GM12864 (cell line): ENCODE results near the gene CASS4.
A peak's percentile ranks its signal among the peaks of the same experiment; 100 is the strongest.

Experiments used
- DNase-seq: peaks from one replicate; pipeline ENCODE4 v3.0.0-alpha.2; 2011; ENCODE audit warnings: low read depth
- H3K4me3 ChIP-seq: 2 replicates; pipeline ENCODE4 v1.5.1; 2011; ENCODE audit warnings: mild to moderate bottlenecking, low read depth, low read length, control low read depth
- CTCF ChIP-seq: IDR thresholded peaks from 2 replicates; pipeline ENCODE4 v1.5.1; 2011; ENCODE audit warnings: low read depth, mild to moderate bottlenecking, moderate library complexity, low read length, control low read depth, inconsistent platforms; ENCODE audit errors: missing control alignments

The CASS4 gene

GRCh38 chr20:56465997-56466396, 53.9 kb downstream of the CASS4 start:
- DNase-seq, result peak; percentile 30
- no peak overlapping the region for H3K4me3 ChIP-seq
- TF ChIP-seq CTCF, result no peak

- TF ChIP-seq CTCF, result no peak
- peak overlapping the region; percentile 71 for H3K4me3 ChIP-seq
- no peak for DNase-seq
Observed at GRCh38 chr20:56467968-56468315, 55.9 kb downstream of the CASS4 start.

GRCh38 chr20:56468316-56469076, 56.4 kb downstream of the CASS4 start, which contains the start of gene RTF2:
Gene RTF2 (plus strand): TSS chr20:56468627. CDS start chr20:56468698, 71 bp downstream.
- peak within 1 kb of the TSS; percentile 71 for H3K4me3 ChIP-seq
- no peak for TF ChIP-seq CTCF
- DNase-seq, result peak; percentile 86

GRCh38 chr20:56469077-56469449, 57.0 kb downstream of the CASS4 start:
- H3K4me3 ChIP-seq, result peak overlapping the region; percentile 71
- DNase-seq, result no peak
- TF ChIP-seq CTCF, result no peak

- H3K4me3 ChIP-seq, result no peak overlapping the region
- TF ChIP-seq CTCF, result no peak
- DNase-seq, result no peak
Observed at GRCh38 chr20:56483970-56484369, 71.9 kb downstream of the CASS4 start.

- no peak for DNase-seq
- no peak for TF ChIP-seq CTCF
Observed at GRCh38 chr20:56487216-56487615, 75.2 kb downstream of the CASS4 start.

GRCh38 chr20:56488566-56488965, 76.5 kb downstream of the CASS4 start:
- H3K4me3 ChIP-seq, result no peak overlapping the region
- no peak for TF ChIP-seq CTCF
- DNase-seq, result no peak

More at GRCh38 chr20:56487216-56487615, 75.2 kb downstream of the CASS4 start:
- no peak overlapping the region for H3K4me3 ChIP-seq
